Measurements from ENCODE around the gene ZNRF3. TPM values are rescaled to one million over a fixed set of nuclear protein-coding genes. Genes with fewer than 3 reads are reported as not detected.
A peak's percentile ranks its signal among the peaks of the same experiment; 100 is the strongest.

ZNRF3 gene
- total RNA-seq, 1 experiment from 2014 or later, result 9.7 TPM

DNA sequence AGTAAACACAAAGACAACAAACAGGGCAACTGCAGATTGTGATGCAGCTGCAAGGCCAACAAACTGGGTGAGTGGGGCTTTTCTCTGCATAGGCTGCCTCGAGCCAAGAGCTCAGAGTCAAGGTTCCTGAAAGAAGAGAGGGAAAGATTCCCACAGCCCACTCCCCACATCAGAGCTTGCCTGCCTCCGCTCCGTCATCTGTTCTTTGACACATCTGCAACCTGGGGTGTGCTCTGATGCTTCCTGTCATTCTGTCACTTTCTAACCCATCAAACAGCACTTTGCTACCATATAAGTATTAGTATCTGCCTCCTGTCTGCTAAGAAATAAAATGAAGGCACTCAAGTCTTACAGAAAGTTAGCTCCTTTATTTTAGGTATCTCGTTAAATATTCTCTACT is 131.4 kb downstream of the ZNRF3 start:
- H3K9me3 ChIP-seq (replicated peaks), result no peaks in the 10 kb centered on the region
- H3K36me3 ChIP-seq, result no peaks in the 10 kb centered on the region

DNA sequence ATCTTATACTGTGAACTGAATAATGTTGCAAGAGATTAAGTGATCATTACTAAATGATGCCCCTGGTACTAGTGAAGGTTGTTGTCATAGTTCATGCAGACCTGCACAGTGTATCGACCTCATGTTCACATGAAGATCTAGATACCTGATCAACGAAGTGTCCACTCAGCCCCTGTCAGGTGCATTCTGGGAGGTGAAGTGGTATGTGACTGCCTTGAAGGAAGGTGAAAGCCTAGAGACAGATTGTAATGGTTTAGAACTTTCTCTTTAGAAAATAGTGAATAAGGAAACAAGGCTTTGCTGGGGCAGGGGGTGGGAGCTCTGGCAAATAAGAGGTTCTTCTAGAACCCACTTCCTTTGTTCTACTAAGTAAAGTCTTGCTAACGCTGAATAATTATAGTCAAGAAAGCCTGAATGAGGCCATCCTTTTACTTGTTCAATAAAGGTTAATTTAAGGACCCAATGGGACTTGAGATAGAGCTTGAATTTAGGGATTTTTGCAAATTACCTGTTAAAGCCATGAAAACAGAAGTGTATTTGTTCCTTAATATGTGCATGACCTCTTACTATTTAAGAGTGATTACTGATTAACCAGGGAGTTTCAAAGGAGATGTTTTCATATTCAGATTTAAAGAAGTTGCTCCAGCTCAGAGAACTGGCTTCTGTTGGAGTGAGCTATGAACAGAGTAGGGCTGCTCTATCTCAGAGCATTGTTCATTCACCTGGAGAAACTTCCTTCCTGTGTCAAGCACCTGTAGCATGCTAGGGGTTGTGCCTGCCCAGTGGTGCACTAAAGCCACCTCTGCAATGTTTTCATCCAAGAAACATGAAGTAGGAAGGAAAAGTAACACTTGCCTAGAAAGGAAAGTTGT is 132.9 kb downstream of the ZNRF3 start:
- no peaks in the 10 kb centered on the region for H3K4me1 ChIP-seq
- DNase-seq, result no peak
- H3K4me3 ChIP-seq, result no peak overlapping the region
- no peaks in the 10 kb centered on the region for H3K9me3 ChIP-seq (replicated peaks)
- no peaks in the 10 kb centered on the region for H3K36me3 ChIP-seq
- H3K27ac ChIP-seq, result no peak overlapping the region
- H3K27me3 ChIP-seq, result no peaks in the 10 kb centered on the region

More for the DNA sequence above, 131.4 kb downstream of the ZNRF3 start:
- DNase-seq, result no peak
- H3K4me3 ChIP-seq, result no peak overlapping the region
- no peaks in the 10 kb centered on the region for H3K4me1 ChIP-seq
- no peak overlapping the region for H3K27ac ChIP-seq
- no peaks in the 10 kb centered on the region for H3K27me3 ChIP-seq

DNA sequence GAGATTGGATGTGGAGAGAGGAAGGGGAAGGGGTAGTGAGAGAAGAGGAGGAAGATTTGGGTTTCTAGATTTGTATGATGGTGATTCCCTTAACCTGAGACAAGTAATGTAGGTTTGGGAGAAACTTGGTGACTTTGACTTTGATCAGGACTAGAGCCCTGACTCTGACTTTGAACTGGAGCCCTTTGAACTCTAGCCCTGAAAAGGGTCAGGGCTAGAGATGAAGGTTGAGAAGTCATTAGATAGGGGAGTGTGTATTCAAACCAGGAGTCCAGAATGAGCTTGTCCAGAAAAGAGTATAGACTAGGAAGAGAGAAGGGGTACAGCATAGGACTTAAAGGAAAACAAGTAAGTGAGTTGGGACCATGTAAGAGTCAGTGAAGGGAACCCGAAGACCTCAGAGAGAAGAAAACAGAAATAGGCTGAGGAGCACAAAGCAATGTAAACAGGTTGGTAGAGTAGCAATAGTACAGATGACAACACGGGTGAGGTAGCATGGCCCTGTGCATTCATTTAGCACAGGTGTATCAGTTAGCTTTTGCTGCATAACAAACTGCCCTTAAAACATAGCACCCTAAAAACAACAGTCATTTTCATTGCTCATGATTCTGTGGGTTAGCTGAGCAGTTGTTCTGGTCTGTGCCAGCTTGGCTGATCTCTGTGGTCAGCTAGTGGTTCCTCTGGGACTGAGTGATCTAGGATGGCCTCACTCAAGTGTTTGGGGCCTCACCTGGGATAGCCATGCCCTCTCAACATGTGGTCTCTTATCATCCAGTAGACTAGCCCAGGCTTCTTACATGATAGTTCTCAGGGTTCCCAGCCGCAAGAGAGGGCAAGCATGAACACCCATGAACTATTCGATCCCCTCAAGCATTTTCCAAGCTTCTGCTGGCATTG is 135.2 kb downstream of the ZNRF3 start:
- no peak for DNase-seq
- Histone ChIP-seq H3K4me1 (no peaks in the 10 kb centered on the region), H3K4me3 (no peak overlapping the region), H3K36me3 (no peaks in the 10 kb centered on the region), H3K27me3 (no peaks in the 10 kb centered on the region), H3K27ac (no peak overlapping the region), H3K9me3 (replicated peaks) (no peaks in the 10 kb centered on the region)

DNA sequence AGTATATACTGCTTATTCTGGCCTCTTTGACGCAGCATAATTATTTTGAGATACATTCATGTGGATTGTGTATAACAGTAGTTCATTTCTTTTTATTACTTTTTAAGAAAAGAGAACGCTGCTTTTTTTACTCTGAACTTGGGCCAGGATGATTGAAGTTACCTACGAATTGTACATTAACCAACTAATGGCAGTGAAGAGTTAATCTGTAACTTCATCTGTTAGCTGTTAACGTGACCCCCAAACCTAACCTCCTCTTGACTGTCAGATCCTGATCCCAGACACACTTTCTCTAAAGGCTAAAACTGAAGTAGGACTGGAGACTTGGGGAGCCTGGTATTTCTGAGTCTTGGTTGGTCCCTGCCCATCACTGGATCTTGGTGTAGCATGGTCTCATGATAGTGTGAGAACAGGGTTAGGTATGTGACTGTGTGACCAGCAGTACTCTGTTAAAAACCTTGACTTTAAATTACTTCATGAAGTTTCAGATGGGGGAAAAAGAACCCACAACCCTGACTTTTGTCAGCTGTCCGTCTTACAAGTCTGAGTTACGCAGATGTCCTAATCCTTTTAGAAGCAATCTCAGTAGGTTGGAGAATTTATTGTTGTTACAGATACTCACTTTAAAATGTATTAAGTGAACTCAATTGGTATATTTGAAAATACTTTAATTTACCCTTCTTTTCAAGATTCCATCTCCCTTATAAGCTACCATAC is 138.9 kb downstream of the ZNRF3 start:
- Histone ChIP-seq H3K4me1 (no peaks in the 10 kb centered on the region), H3K4me3 (no peak overlapping the region), H3K9me3 (replicated peaks) (no peaks in the 10 kb centered on the region), H3K27me3 (no peaks in the 10 kb centered on the region), H3K27ac (no peak overlapping the region), H3K36me3 (no peaks in the 10 kb centered on the region)
- DNase-seq, result no peak

DNA sequence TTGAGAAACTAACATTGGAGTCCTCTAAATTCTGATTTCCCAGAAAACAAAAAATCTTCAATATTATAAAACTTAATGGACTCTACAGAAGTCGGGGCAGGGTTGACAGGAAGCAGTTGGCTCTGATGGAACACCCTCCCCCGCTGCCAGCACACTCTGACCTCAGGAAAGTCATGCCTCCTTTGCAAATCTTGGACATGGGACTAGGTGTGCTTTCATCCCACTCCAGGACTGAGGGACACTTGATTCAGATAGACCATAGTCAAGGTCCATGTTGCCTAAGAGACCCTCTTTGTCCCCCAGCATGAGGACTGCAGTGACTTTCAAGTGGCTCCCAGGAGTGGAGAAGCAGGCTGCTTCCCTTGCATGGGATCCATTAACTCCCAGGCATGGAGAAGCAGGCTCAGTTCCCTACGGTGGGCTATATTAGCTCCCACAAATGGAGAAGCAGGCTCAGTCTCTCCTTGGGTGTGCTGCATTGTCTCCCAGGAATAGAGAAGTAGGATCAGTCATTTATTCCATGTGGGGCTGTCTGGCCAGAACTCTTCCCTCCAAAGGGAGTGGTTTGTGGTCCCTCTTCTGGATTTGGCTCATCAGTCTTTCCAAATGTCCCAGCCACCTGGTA is 139.9 kb downstream of the ZNRF3 start:
- DNase-seq, result no peak

DNA sequence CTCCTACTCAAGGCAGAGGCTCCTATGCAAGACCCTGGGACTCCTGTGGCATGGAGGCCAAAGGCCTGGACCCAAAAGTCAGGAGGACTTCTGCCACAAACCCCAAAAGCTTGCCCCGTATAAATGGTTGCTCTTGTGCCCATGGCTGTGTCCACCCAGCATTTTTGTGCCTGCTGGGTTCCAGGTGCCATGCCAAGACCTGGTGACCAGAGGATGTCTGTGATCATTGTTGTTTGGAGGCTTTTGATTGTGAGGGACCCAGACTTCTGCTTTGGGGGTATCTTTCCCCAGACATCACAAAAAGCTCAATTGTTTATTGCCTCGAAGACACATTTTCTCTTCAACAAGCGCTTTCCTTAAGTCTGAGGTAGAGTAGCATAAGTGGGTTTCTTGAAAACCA is 143.2 kb downstream of the ZNRF3 start:
- no peak for DNase-seq
- Histone ChIP-seq H3K36me3 (no peaks in the 10 kb centered on the region), H3K9me3 (replicated peaks) (no peaks in the 10 kb centered on the region), H3K27me3 (no peaks in the 10 kb centered on the region), H3K27ac (no peak overlapping the region), H3K4me1 (peaks cover under 1% of the 10 kb centered on the region; the same call in 1 of the 2 replicates), H3K4me3 (no peak overlapping the region)

More for the DNA sequence above, 139.9 kb downstream of the ZNRF3 start:
- Histone ChIP-seq H3K27ac (no peak overlapping the region), H3K9me3 (replicated peaks) (no peaks in the 10 kb centered on the region), H3K4me3 (no peak overlapping the region), H3K36me3 (no peaks in the 10 kb centered on the region), H3K27me3 (no peaks in the 10 kb centered on the region), H3K4me1 (no peaks in the 10 kb centered on the region)

DNA sequence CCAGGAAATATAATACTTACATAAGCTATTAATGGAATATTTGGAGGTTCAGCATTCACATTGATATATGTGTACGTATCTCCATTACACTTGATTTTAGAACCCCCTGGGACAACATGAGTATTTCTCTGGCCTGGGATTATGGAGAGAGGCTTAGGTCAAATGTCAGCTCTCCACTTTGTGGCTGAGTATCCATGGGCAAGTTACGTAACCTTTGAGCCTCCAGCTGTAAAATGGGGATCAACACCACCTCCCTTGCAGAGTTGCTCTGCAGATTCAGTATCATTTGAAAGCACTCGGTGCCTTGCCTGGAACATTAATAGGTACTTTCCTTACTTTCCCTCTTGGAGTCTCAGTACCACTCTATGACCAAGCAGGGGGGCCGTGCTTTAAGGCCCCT is 145.1 kb downstream of the ZNRF3 start:
- H3K27ac ChIP-seq, result no peak overlapping the region
- H3K27me3 ChIP-seq, result no peaks in the 10 kb centered on the region
- H3K4me3 ChIP-seq, result no peak overlapping the region
- no peaks in the 10 kb centered on the region for H3K9me3 ChIP-seq (replicated peaks)
- H3K36me3 ChIP-seq, result no peaks in the 10 kb centered on the region
- no peak for DNase-seq
- H3K4me1 ChIP-seq, result peaks cover 14% of the 10 kb centered on the region

DNA sequence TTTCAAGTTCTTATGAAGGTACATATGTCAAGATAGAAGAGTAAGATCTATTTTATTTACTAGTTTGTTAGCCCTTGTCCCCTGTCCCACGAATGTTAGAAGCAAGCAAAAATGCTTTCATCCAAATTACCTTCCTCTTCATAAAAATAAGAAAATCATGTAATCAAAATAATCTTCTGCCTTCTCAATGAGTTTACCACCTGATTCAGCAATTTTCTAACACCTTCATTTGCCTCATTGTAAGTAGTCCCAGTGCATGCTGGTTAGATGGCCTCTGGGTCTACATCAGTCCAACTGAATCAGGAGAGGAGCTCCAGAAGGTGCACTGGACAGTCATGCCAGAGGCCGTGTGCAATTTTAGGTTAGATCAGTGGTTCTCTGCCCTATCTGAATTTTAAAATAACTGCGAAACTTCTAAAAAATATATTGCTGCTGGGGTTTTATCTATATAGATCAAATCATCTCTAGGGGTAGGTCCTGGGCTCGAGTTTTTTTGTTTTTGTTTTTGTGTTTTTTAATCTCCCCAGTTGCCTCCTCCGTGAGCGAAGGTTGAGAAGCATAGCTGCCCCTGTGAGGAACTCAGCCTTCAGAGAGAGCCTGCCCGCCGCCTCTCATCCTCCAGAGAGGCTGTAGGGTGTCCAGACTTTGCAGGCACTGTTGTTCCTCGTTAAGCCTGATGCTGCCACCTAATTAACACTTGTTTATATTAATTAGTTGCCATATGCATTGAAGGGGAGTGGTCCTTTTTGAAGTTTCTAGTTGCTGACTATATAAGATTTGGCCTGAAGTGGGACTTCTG is 146.0 kb downstream of the ZNRF3 start:
- no peaks in the 10 kb centered on the region for H3K27me3 ChIP-seq
- H3K4me3 ChIP-seq, result no peak overlapping the region
- peaks cover 14% of the 10 kb centered on the region for H3K4me1 ChIP-seq
- no peaks in the 10 kb centered on the region for H3K9me3 ChIP-seq (replicated peaks)
- H3K27ac ChIP-seq, result no peak overlapping the region
- DNase-seq, result no peak
- no peaks in the 10 kb centered on the region for H3K36me3 ChIP-seq

DNA sequence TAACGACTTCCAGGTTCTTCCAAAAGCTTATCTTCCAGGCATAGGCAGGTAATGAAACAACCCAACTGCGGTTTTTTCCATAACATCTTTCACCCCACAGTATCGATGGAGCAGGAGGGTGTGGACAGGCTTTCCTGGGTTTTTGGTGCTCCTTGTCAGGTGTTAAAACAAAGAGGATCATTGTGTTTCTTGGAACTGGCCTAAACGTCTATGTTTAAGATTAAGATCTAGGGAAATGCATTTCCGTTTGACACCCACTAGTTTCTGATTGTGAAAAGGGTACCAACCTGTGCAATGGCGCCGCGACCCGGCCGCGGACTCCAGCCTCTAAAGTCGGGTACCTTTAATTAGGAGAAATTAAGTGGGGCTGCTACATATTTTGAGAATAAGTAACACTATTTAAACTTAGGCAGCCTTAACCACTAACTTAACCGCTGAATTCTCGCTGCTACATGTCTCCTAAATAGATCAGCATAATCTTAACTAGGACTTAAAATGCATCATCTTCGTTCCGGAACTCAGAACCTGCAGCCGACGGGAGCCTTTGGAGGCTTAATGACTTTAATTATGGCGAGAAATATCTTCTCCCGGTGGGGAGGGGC is 146.7 kb downstream of the ZNRF3 start:
- Histone ChIP-seq H3K4me1 (peaks cover 14% of the 10 kb centered on the region), H3K27me3 (no peaks in the 10 kb centered on the region), H3K27ac (peak overlapping the region; percentile 89; the same call in 1 of the 2 replicates), H3K4me3 (peak overlapping the region; percentile 54), H3K36me3 (no peaks in the 10 kb centered on the region), H3K9me3 (replicated peaks) (no peaks in the 10 kb centered on the region)
- DNase-seq, result no peak

DNA sequence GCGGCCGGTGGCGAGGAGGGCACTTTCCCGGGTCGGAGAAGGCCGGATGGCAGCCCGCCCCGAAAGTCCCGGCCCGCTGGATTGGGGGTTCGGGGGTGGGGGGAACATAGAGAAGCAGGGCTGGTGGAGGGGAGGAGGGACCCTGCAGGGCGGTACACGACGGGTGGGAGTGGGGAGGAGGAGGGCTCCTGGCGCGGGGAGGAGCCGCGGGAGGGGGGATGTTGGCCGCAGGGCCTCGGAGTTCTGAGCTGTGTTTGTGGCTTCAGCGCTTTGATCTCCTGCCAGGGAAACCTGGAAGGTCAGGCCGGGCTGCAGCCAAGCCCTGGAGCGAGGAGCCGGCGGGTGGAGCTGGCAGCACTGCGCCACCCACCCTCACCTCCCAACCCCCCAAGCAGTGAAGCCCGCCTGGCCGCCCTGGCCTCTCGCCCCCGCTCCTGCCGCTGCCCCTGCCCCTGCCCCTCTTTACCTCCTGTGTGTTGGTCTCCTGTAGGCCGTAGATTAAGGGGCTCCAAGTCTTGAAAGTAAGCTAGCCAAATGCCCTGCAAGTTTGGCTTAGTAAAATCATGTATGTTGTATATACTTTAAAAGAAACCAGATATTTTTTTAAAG is 147.3 kb downstream of the ZNRF3 start:
- Histone ChIP-seq H3K4me1 (peaks cover 14% of the 10 kb centered on the region), H3K4me3 (peak overlapping the region; percentile 54), H3K36me3 (no peaks in the 10 kb centered on the region), H3K9me3 (replicated peaks) (no peaks in the 10 kb centered on the region), H3K27ac (peak overlapping the region; percentile 89), H3K27me3 (no peaks in the 10 kb centered on the region)
- peak; percentile 86 to 89 for DNase-seq

DNA sequence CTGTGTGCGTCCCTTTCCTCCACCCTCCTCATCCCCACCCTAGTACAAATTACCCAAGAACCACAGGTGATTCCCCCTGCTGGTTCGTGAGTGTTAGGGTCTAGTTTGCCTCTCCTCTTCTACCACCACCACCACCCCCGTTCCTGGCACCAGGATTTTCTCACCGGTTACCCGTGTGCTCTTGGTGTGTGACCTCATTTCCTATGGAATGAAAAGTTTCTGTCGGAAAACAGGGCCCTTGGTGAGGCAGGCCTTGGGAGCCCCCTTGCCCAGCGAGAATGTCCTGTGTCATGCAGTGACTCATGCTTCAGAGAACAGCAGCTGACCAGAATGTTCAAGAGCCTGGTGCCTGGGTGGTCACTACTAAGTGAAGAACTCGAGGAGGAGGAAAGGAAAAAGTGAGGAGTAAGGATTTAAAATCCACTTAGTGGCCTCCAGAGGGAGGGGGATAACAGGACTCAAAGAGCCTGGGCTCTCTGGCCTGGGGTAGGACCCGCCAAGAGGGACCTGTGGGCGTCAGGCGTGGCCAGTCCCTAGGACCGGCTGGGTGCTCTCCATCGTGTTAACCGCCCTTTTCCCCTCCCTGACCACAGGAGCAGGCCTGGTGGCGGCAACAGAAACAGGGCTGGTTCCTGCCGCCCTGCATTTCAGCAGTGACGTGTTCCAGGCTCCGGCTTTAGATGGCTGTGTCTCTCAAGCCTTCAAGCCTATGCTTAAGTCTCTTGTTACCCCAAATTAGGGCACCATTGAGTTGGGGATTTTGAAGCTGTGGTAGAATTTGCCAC is 148.0 kb downstream of the ZNRF3 start:
- H3K4me3 ChIP-seq, result peak overlapping the region; percentile 54
- H3K4me1 ChIP-seq, result peaks cover 14% of the 10 kb centered on the region
- no peaks in the 10 kb centered on the region for H3K9me3 ChIP-seq (replicated peaks)
- no peaks in the 10 kb centered on the region for H3K36me3 ChIP-seq
- H3K27ac ChIP-seq, result peak overlapping the region; percentile 89
- peak; percentile 90 to 91 for DNase-seq
- no peaks in the 10 kb centered on the region for H3K27me3 ChIP-seq

DNA sequence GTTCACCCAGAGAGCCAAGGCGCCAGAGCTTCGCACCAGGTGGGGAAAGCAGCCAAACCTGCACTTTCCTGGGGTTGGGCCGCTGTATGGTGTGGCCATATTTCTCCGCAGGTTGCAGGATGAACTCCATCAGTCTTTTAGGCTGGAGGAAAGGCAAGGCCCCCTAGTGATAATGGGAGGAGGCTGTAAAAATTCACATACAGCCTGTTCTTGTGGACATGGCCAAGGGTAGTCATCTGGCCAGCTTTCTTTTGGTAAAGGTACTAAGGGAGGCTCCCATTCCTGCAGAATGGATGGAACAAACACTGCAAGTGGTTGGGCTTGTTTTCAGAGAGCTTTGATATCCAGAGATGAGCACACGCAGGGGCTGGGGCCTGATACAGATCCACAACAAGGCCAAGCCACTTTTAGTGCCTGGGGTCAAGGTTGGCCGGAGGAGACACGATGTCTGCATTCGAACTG is 148.7 kb downstream of the ZNRF3 start:
- no peak for DNase-seq
- Histone ChIP-seq H3K36me3 (no peaks in the 10 kb centered on the region), H3K4me3 (peak overlapping the region; percentile 54), H3K4me1 (peaks cover 14% of the 10 kb centered on the region), H3K9me3 (replicated peaks) (no peaks in the 10 kb centered on the region), H3K27ac (peak overlapping the region; percentile 89), H3K27me3 (no peaks in the 10 kb centered on the region)
